ENCODE results near the gene XPNPEP2.

The XPNPEP2 gene

DNA sequence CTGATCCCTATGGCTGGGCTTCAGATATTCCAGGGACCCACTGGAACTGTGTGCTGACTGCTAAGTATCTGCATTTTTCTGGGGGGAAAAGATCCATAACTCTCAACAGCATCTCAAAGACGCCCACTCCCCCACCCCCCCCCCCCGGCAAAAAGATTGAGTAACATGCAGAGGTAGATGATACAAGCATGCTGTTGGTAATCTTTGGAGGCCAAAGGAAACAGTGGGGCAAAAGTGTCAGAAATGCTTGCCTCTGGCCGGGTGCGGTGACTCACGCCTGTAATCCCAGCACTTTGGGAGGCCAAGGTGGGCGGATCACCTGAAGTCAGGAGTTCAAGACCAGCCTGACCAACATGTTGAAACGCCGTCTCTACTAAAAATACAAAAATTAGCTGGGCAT lies 12.2 kb downstream of the XPNPEP2 start:
- DNase-seq (ENCODE audit: low spot score), result no peak

DNA sequence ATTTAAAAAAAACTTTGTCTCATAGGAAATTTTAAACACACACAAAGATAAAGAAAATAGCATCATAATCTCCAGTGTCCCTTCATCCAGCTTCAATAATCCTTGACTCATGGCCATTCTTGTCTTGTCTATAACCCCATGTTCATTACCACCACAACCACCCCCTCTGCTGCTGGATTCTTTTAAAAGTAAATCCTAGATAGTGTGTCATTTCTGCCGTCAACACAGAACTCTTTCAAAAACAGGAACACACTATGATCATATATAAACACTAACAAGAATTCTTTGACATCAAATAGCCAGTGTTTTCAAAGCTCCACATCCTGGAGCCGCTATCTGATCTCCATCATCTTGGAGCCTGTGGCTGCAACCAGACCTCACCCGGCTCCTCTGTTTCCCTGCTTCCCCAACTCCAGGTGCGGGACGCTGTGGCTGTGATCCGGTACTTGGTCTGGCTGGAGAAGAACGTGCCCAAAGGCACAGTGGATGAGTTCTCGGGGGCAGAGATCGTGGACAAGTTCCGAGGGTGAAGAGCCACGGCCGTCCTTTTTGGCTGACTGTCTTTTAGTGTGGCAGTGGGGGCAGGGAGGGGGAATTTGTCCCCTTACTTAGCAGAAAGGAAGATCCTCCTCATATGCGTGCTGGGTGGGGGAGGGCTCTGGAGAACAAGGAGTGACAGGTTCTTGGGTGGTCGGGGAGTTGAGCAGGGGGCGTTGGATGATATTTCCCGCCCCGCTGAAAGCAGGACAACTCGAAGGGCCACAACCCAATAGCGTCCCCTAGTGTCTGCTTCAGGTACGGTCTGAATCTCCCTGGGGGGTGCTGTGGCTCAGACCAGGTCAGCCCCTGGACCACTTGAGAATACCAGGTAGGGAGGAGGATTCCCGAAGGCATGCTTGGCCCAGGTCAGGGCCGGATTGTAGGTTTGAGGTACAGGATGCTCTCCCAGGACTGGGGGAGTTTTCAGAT lies 15.6 kb downstream of the XPNPEP2 start:
- no peak for DNase-seq (ENCODE audit: low spot score)

DNA sequence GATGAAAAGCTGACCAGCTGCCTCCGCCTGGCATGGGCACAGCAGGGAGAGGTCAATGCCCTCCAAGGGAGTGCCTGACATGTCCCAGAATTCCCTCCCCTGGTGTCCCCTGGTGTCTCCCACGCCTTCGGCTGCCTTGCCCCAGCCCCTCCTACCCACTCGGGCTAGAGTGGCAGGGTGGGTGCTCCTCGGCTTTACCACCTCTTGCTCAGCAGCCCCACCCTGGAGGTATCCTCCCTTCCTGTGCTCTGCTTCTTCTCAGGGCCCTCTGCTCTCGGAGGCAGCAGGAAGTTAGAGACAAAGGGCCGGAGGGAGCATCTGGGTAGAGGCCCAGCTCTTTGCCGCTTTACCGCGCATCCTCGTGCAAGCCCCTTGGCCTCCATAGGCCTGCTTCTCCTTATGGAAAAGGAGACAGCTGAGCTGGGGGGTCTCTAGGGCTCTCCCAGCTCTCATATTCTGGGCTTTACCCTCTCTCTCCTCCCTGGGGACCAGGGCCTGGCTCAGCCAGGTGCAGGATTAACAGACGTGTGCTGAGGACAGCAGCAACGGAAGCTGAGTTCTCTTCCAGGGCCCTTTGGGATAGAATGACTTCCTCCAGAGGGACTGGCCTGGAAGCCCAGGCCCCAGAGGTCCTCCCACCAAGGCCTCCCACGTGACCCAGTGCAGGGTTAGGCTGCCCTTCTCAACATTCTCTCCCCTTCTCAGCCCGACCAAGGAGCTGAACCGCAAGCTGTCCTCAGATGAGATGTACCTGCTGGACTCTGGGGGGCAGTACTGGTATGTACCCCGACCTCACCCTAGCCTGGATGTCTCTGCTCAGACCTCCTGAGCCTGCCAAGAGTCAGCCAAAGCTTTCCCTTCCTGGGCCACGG lies 17.2 kb downstream of the XPNPEP2 start:
- peak; percentile 37 for DNase-seq (ENCODE audit: low spot score)

DNA sequence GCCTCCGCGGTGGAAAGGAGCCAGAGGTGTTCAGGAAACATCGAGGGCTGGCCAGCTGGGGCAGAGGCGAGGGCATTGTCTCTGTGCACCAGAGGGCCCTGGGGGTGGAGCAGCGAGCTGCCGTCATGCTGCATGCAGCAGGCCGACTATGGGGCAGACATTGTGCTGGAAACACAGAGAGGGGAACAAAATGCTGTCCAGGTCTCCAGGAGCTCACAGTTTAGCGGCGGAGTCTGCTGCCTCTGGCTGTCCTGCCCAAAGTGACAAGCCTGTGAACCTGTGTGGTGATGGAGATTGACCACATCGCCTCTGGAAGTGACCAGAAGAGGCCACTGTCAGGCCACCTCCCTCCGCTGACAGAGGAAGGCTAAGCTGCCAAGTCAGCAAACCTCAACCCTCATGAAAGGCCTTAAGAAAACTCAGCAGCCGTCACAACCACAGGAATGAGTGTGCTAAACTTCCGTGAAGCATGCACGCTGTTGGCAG lies 20.8 kb downstream of the XPNPEP2 start:
- DNase-seq (ENCODE audit: low spot score), result peak; percentile 78

DNA sequence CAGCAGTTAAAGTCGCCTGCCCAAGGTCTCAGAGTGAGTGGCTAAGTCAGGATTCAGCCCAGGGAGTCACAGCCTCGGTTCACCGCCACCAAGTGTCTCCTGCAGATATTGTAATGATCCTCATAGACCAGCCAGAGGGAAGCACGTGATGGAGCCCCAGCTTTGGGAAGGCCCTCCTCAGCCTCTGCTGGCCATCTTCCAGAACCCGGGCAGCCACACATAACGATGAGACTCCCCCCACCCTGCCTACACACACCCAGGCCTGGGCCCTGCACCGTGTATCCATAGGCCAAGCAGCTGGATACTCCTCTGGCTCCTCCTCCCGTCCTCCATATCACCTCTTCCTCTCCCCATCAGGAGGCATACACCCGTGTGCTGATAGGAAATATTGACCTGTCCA lies 21.4 kb downstream of the XPNPEP2 start:
- DNase-seq (ENCODE audit: low spot score), result no peak

DNA sequence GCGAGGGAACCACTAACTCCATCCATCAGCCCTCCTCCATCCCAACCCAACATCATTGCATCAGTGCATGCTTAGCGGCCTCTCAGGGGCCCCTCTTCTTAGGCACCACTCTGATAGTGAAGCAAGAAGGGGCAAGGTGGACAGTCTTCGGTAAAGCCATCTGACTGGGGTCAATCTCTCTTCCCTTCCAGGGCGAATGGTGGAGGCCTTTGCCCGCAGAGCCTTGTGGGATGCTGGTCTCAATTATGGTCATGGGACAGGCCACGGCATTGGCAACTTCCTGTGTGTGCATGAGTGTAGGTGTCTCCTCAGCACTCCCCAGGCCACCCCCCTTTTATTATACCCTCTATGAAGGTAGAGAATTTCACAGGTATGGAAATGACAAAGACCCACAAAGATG lies 22.2 kb downstream of the XPNPEP2 start:
- no peak for DNase-seq (ENCODE audit: low spot score)

DNA sequence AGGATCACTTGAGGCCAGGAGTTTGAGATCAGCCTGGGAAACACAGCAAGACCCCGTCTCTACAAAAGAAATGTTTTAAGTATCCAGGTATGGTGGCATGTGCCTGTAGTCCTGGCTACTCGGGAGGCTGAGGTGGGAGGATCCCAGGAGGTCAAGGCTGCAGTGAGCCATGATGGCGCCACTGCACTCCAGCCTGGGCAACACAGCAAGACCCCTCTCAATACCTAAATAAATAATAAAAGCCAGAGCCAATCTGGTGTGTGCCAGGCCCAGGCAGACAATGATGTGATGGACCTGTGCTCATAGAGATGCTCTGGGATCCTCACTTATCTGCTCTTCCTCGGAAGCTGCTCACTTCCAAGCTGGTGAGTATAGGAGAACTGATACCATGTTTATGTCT lies 22.8 kb downstream of the XPNPEP2 start:
- DNase-seq (ENCODE audit: low spot score), result no peak

DNA sequence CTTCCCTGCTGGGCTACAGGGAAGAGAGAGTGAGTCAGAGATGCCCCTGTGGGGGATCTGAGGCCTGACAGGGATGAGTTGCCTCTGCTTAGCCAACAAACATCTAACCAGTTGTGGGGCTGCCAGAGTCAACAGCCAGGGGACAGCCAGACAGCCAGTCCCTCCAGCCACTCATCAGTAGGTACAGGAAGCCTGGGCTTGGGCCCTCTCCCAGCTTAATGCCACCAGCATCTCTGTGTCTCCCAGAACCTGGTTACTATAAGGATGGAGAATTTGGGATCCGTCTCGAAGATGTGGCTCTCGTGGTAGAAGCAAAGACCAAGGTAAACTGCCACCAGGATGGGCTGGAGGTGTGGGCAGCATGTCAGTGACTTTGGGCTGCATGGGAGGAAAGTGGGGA lies 23.7 kb downstream of the XPNPEP2 start:
- DNase-seq (ENCODE audit: low spot score), result no peak

DNA sequence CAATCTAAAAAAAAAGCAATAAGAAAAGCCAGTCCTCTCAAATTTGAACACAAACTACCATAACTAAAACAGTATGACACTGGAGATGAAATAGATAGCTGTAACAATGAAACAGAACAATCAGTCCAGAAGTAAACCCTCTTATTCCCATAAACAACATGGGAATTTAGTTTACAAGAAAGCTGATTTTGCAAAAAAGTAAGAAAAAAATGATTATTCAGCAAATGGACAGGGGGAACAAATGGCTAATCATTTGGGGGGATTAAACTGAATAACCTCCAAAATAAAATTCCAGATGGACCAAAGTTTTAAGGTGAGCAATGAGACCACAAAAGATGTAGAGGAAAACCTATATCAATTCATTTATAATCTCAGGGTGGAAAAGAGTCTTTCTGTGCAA lies 24.9 kb downstream of the XPNPEP2 start:
- DNase-seq (ENCODE audit: low spot score), result no peak

DNA sequence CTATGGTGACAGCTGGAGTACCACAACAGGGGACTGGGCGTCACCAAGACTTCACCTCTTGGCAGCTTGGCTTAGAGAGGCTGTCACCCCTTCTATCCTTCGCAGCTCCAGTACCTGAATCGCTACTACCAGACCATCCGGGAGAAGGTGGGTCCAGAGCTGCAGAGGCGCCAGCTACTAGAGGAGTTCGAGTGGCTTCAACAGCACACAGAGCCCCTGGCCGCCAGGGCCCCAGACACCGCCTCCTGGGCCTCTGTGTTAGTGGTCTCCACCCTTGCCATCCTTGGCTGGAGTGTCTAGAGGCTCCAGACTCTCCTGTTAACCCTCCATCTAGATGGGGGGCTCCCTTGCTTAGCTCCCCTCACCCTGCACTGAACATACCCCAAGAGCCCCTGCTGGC lies 29.4 kb downstream of the XPNPEP2 start:
- DNase-seq (ENCODE audit: low spot score), result no peak

DNA sequence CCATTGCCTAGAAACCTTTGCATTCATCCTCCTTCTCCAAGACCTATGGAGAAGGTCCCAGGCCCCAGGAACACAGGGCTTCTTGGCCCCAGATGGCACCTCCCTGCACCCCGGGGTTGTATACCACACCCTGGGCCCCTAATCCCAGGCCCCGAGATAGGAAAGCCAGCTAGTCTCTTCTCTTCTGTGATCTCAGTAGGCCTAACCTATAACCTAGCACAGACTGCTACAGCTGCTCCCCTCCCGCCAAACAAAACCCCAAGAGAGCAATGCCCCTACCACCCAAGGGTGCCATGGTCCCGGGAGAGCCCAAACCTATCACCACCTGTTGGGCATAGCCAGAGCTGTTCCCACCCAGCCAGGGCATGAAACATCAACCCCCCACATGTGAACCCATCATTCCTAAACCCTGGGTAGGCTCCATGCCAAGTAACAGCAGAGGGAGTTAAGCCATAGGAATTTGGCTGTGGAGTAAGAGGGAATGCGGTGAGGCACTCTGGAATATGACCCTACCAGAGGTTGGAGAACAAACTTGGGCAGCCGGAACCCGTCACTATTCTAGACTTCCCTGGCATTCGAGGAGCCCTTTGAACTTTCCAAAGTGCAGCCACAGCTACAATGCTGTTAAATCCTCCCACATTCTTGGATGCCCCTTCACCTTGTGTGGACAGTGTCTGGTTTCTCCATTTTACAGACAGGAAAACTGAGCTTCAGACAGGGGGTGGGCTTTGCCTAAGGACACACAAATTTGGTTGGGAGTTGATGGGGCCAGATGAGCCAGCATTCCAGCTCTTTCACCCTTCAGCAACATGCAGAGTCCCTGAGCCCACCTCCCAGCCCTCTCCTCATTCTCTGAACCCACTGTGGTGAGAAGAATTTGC lies 30.0 kb downstream of the XPNPEP2 start:
- DNase-seq (ENCODE audit: low spot score), result peak; percentile 91

DNA sequence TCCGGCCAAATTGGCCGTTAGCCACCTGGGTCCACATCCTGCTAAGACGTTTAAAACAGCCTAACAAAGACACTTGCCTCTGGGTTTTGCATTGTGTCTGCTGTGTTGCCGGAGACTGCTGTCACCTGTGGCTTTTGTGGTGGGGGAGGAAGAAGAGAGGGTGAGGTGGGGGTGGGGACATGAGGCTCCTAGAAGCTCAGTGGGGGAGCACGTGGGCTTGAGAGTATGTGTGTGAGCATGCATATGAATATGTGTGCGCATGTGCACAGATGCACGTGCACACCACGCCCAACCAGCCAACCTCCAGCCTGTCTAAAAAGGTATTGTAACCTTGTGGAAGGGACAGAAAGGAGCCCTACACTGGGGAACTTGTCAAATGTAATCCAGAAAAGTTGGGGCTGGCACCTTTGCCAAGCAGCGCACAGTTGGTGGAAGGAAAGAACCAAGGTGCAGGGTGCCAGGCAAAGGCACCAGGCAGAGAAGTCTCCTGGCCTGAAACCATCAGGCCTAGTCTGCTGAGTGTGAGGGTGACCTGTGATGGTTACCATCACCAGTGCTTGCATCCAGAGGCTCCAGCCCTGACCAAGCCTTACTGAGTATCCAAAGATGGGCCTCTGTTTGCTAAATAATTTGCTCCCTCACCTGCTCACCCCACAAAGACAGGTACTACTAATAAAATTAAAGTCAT lies 30.8 kb downstream of the XPNPEP2 start:
- peak; percentile 90 for DNase-seq (ENCODE audit: low spot score)

DNA sequence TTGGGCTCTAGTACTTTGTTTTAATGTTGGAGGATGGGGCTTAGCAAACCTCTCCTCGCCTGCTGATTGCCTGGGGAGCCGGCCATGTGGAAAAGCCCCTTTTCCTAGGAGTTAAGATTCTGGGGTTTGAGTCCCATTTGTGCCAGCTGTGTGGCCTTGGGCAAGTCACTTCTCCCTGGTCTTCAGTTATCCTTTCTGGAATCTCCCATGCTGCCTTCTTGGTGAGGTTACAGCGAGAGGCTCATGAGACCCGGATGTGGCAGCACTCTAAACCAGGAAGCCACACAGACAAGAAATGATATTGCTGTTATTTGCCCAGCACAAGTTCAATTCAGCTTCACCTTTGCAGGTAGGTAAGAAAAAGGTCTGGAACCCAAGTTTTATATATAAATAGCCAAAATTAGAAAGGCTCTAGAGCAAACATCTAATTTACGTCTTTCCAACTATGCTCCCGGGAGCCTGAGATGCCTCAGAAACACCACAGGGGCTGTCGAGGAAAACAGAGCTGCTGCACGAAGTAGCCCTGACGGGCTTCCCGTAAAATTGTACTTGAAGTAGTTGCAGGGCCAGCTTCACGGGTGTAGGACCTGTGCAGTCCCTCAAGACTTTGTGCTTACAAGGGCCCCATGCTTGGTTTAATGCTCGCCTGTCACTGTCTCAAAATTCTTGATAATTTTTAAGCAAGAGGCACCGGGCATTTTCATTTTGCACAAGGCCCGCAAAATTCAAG lies 32.7 kb downstream of the XPNPEP2 start:
- no peak for DNase-seq (ENCODE audit: low spot score)

DNA sequence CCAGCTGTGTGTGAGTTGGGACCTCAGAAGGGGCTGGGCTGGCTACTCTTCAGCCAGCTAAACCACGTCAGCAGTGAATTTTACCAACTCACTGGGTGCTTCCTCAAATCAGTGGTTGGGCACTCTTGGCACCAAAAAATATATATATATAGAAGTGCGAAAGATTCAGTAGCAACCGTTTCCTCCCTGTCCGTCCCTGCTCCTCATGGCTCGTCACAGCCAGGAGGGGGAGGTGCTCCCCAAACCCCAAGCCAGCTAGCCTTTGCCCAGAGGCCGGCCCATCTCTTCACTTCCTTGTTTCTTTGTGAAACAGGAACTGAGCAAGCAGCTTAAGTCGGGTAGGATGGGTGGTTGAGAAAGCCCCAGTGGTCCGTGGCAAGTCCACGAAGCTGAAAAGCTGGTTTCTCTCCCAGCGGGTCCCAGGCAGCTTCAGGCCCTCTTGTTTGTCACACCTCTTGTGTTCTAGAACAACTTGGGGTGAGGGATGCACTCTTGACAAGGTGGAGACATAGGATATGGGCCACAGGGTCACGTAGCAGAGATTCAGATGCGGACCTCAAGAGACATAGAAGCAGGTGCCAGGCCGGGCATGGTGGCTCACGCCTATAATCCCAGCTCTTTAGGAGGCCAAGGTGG lies 34.1 kb downstream of the XPNPEP2 start:
- DNase-seq (ENCODE audit: low spot score), result no peak

DNA sequence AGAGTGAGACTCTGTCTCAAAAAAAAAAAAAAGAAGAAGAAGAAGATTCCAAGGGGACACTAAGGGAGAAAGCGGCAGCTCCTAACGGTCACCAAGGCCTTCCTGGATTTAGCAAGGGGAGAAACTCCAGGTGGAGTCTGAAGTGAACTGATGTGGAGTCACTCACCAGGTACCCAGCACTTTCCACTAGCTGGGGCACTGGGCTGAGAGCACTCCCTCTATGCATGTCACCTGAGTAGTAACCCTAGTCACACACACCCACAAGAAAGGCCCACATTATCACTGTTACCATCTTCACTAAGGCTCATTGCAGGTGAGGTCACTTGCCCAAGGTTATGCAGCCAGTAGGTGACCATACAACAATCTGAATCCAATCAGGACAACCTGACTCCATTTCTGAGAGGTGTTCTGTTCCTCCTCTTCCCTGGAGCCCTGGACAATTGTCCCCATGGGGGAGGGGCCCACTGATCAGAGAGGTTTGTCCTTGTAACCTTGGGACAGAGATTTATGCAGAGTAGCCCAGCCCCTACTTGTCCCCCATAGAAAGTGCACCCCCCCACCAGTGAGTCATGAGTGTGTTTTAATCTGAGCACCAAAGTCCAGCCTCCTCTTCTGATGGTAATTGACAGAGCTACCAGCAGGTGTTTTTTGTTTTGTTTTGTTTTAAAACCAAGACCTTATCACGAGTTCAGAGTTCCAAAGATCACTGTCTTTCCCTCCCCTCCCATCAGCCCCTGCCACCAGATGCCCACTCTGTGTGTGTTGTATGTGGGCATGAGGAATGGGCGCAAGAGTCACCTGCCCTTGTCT lies 35.1 kb downstream of the XPNPEP2 start:
- DNase-seq (ENCODE audit: low spot score), result peak; percentile 90

DNA sequence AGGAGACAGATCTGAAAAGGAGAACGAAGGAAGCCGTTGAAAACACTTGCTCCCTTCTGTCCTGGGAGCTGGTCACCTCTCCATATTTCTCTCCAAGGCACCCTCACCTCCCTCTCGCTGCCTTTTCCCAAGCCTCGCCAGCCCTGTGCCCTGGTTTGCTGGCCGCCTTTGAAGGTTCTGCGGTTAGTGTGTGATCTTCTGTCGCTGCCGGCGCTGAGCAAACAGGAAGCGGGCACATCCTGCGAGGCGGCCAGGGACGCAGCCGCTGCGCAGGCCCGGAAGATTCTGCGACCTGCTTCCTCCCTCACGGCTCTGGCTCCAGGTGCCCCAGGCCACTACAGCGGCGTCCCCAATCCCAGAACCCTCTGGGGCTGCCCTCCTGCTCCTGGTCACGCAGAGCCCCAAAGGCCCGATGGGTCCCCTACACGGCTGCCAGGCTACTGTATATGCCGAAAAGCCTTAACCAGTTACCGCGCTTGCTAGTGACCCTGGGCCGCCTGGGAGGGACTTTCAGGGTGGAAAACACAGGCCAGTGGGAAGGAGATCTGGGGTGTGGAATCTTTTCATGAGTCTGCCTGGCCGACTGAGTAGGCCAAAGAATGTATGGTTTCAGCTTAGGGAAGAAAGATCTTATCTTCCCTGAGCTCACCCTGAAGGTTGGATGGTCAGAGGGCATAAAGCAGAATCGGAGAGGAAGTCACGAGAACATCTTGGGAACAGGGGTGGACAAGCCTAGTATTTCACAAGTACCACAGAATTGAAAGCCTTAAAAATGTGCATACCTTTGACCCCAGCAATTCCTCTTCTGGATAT lies 38.6 kb downstream of the XPNPEP2 start:
- peak; percentile 93 for DNase-seq (ENCODE audit: low spot score)

DNA sequence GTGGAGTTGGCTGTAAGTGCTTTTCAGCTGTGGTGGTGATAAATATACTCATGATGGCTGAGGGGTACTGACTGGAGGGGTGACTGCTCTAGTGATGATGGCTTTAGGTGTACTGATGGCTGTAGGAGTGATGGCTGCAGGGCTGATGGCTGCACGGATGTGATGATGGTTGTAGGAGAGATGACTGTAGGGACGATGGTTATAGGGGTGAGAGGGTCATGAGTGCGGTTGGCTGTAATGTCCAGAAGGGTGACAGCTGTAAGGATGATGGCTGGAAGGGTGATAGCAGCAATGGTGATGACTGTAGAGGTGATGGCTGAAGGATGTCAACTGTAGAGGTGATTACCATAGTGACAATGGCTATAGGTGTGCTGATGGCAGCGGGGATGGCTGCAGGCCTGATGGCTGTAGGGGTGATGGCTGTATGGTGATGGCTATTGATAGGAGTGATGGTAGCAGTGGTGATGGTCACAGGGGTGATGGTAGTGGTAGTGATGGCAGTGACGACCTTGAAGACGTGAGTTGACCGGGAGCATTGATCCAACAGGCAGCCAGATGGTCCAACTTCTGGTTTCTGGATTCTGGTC lies 40.4 kb downstream of the XPNPEP2 start:
- DNase-seq (ENCODE audit: low spot score), result no peak

DNA sequence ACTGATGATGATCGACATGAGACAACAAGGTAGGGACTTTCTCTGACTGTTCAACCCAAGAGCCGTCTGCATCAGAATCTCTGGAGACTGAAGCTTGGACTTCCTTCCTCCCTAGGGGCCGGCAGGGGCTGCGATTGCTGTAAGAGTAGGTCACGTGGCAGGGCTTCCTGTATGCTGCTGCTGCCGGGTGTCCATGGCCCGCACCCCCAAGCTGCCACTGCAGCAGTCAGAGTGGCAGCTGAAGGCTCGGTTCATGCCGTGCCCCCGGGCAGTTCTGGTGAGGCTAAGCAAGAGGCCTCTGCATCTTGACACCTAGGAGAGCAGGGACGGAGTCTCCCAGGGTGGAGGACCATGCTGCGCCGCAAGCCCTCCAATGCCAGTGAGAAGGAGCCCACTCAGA lies 41.0 kb downstream of the XPNPEP2 start, which contains the start of gene SASH3:
SASH3 (plus strand) TSS at position 203 of the 400 bp plus-strand sequence; CDS start at position 352, 149 bp downstream.
- DNase-seq (ENCODE audit: low spot score), result no peak

Data from SW480 (cell line).